GM19324 (cell line): ENCODE results near the gene PSG6.
"Not testable (repeated sequence)": the region's sequence is repeated elsewhere in the genome, so short reads cannot be mapped to it uniquely, and the experiment has no call there.

Experiments
- ATAC-seq: cut with Tn5 transposase; IDR thresholded peaks from one replicate; pipeline ENCODE4 v1.9.1; 2021; ENCODE audit warnings: mild to moderate bottlenecking, moderate library complexity; ENCODE audit not compliant: unreplicated experiment, low FRiP score

Gene PSG6

GRCh38 chr19:42917634-42918033 lies at the start of gene PSG6:
Gene PSG6, minus strand, starts transcription at chr19:42917894. Its CDS starts 102 bp downstream, at chr19:42917792.
- not testable (repeated sequence) for ATAC-seq

GRCh38 chr19:42965176-42965575 lies 47.5 kb upstream of the PSG6 start:
- no peak for ATAC-seq

- ATAC-seq: no peak
Measured at GRCh38 chr19:42961119-42961518, 43.4 kb upstream of the PSG6 start.

GRCh38 chr19:42952126-42952525 lies 34.4 kb upstream of the PSG6 start:
- not testable (repeated sequence) for ATAC-seq

GRCh38 chr19:42951476-42951875 lies 33.8 kb upstream of the PSG6 start:
- not testable (repeated sequence) for ATAC-seq

GRCh38 chr19:42942187-42942789 lies 24.6 kb upstream of the PSG6 start:
- no peak for ATAC-seq

GRCh38 chr19:42937107-42937506 lies 19.4 kb upstream of the PSG6 start, which contains the start of gene PSG7:
Gene PSG7, minus strand, starts transcription at chr19:42937207. Its CDS starts 131 bp downstream, at chr19:42937076.
- ATAC-seq: not testable (repeated sequence)

- not testable (repeated sequence) for ATAC-seq
Measured at GRCh38 chr19:42934726-42935125, 17.0 kb upstream of the PSG6 start.

GRCh38 chr19:42934183-42934582 lies 16.5 kb upstream of the PSG6 start:
- ATAC-seq: not testable (repeated sequence)

- ATAC-seq: not testable (repeated sequence)
Measured at GRCh38 chr19:42933412-42933811, 15.7 kb upstream of the PSG6 start.

- not testable (repeated sequence) for ATAC-seq
Measured at GRCh38 chr19:42932485-42933101, 14.9 kb upstream of the PSG6 start.

- not testable (repeated sequence) for ATAC-seq
Measured at GRCh38 chr19:42930214-42930613, 12.5 kb upstream of the PSG6 start.

GRCh38 chr19:42928896-42929295 lies 11.2 kb upstream of the PSG6 start:
- ATAC-seq: no peak

GRCh38 chr19:42926781-42927180 lies 9.1 kb upstream of the PSG6 start:
- no peak for ATAC-seq

GRCh38 chr19:42923106-42923505 lies 5.4 kb upstream of the PSG6 start:
- ATAC-seq: not testable (repeated sequence)

GRCh38 chr19:42920971-42921370 lies 3.3 kb upstream of the PSG6 start:
- not testable (repeated sequence) for ATAC-seq

GRCh38 chr19:42919757-42920079 lies 2.0 kb upstream of the PSG6 start:
- no peak for ATAC-seq

- ATAC-seq: not testable (repeated sequence)
Measured at GRCh38 chr19:42919070-42919756, 1.5 kb upstream of the PSG6 start.

GRCh38 chr19:42918377-42919069 lies 829 bp upstream of the PSG6 start:
- not testable (repeated sequence) for ATAC-seq

GRCh38 chr19:42916931-42917330 lies 763 bp downstream of the PSG6 start:
- ATAC-seq: not testable (repeated sequence)

GRCh38 chr19:42913516-42913915 lies 4.2 kb downstream of the PSG6 start:
- not testable (repeated sequence) for ATAC-seq
